Stimulated activated CD4-positive, alpha-beta T cell treated with anti-CD3 and anti-CD28 coated beads, TNF-alpha, amount 100 ng/mL, for 4 hours (primary cell): Measurements from ENCODE around the gene GALNTL6.
"Not testable (repeated sequence)": the region's sequence is repeated elsewhere in the genome, so short reads cannot be mapped to it uniquely, and the experiment has no call there.

ENCODE experiments used
- DNase-seq, 3 experiments: peaks; one replicate each; pipeline ENCODE4 v3.0.0-alpha.2; 2020; ENCODE audit warnings: low read depth in 3 of 3

Gene GALNTL6

DNA sequence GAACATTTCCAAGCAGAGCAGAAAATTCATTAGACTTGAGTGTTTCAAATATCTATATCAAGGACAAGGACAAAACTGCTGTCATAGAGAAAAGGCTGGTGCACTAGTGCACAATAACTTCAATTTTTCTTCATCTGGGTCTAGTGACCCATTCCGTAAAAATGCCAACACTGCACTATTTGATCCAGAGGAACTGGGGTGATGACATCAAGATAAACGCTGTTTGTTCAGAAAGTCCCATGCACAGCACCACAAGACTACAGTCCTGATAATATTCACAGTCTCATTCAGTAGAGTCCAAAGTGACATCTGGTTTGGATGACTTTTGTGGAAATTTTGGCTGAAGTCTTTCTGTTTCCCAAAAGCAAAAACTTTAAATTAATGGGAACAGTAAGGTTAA, 1051.9 kb downstream of the GALNTL6 start:
- DNase-seq = no peak

DNA sequence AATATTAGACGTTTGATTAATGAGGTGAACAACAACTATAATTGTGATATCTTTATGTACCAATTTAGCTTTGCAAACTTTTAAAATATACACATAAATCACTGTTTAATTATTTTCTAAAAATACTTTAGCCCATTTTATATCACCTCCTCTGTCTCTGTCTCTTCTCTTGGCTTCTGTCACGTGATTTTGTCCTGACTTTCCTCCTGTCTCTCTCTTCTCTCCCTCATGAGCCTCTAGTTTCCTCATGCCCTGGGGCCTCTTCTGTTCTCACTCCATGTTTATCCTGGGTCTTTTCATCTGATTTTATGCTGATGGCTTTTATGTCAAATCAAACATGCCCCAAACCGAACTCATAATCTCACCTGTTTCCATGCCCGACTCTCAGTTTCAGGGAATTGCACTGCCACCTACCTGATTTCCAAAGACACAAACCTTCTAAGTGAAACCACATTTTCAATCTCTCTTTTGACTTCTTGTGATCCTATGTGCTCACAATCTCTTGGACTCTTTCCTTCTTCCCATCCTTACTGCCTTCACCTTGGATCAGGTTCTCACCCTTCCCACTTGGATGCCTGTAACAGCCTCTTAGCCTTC, 1052.4 kb downstream of the GALNTL6 start:
- DNase-seq = no peak

DNA sequence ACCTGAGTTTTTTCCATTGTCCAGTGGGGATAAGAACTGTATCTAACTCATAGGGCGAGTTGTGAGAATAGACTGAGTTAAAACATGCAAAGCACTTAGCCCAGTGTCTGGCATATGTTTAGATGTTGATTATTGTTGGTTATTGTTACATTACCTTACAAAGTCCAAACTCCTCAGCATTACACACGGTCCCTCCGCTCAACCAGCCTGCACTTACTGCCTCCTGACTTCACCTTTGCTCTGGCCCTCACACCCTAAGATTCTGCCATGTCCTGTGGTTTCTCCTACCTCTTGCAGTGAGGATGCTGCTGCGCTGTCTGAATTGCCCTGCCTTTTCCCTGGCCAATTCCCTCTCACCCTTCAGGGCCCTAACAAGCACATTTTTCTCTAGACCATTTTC, 1053.2 kb downstream of the GALNTL6 start:
- DNase-seq = no peak

DNA sequence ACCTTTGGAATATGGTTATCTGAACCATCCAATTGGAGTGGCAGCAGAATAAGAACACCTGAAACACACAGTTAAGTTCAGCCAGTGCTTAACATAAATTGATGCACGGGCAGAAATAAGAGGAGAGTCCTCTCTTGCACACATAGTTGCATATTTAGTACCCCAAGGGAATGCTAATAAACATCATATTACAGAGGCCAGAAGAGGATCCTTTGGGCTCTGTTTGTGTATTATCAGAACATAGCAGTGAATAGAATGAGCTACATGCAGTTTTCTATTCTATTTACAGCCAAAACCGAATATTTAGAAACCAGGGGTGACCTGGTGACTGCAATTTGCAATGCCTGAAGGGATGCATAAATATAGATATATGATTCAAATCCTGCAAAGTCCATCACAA, 1054.6 kb downstream of the GALNTL6 start:
- DNase-seq = no peak

DNA sequence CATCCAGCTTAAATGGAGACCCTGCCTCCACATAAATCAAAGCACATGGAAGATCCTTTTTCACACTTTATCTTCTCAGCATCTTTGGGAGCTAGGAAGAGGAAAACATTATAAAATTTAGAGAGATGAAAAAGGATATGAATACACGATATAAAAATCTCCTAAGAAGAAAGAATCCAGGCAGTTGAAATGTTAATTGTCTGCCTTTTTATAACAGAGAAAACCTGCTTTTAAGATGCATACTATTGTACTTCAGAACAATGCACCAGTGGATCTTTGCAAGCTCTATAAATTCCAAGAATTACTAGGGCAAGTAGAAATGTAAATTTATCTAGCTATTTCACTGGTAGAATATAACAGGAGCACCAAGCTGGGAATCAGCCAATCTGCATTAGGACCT, 1055.1 kb downstream of the GALNTL6 start:
- no peak for DNase-seq

DNA sequence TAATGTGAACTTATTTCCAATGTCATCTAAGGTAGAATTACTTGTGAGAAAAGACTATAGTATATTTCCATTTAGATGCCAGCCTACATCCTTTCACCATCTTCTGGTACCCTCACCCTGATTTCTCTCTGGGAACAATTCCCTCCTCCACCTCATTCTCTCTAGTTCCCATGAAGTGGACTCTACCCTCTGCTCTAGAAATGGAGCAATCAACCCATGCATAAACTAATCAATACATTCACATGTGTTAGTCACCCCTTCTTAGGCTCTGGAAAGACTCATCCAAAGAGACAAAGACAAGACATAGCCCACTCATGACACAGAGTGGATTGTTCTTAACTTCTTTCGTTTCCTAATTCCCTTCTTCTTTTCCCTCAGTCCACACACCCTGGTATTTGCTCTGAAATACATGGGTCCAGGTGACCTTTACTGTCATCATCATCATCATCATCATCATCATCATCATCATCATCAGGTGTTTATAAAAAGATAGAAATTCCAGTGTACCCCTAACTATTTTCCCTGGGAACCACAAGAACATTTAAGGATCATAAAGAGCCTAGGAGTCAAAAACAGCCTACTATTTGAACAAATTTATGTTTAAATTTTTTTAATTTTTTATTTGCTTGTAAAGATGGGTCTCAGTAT, 1056.5 kb downstream of the GALNTL6 start:
- DNase-seq = no peak

DNA sequence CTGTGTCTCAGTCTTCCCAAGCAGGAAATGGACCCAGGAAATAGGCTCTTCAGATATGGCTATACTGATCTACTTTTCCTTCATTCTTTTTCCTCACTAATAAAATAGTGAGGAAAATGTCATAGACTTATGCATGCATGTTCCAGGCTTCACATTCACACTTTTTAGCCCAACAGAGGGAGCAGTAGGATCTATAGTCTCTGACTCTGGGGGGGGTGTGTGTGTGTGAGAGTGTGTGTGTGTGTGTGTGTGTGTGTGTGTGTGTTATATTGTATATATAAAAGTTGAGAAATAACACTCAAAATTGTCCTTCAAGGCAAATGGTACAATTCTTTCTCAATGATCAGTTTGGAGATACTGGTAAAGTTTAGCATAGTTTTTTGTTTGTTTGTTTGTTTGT, 1058.2 kb downstream of the GALNTL6 start:
- no peak for DNase-seq

DNA sequence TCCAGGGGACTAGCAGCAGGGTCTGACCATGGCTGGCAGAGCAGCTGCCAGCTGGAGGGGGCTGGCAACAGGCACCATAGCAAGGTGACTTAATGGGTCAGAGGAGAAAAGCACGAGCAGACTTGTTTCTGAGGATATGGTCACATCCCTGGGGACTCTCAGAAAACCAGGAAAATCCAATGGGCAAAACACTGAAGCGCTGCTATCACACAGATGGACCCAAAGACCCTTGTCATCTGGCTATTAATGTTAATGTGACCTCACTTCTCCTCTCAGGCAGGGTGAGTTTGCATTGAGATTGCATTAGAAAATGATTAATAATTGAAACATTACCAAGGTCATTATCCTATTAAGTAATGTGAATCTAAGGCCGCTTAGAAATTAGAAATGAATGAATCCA, 1061.7 kb downstream of the GALNTL6 start:
- DNase-seq = no peak

DNA sequence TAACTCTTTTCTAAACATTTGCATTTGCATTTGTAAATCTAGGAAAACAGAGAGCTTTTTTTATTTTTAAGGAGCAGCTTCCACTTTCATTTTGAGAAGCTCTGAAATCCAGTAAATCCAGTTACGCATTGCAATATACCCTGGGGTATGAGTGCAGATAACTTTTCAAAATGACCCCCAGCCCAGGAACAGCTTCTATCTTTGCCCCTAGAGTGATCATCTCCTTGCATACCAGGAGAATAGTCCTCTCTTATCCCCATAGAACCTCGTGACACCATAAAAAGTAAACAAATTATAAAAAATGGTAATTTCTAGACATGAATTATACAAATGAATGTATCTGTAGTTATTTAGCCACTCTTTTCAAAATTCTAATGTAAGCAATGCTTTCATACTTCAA, 1063.2 kb downstream of the GALNTL6 start:
- no peak for DNase-seq

DNA sequence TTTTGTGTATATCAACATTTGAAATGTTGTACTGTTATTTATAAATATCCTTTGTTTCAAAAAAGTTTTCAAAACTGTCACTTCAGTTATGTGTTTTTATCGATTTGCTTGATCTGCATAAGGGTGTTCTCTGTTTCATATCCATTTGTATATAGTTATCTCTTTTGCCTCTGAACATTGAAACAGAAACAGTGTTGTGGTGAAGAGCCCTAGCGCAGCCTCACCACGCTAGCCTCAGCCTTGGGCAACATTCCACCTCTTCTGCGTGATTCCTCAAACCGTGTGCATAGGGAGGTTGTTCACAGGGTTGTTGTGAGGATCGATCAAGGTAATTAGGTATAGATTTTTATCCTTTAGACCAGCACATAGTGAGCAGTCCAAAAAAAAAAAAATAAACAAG, 1068.4 kb downstream of the GALNTL6 start:
- no peak for DNase-seq

DNA sequence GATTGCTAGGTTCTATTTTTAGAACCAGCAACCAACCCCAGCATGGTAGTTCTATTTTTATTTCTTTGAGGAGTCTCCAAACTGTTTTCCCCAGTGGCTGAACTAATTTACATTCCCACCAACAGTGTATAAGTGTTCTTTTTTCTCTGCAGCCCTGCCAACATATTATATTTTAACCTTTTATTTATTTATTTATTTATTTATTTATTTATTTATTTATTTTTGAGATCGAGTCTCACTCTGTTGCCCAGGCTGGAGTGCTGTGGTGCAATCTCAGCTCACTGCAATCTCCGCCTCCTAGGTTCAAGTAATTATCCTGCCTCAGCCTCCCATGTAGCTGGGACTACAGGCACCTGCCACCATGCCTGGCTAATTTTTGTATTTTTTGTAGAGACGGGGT, 1074.2 kb downstream of the GALNTL6 start:
- not testable (repeated sequence) for DNase-seq

DNA sequence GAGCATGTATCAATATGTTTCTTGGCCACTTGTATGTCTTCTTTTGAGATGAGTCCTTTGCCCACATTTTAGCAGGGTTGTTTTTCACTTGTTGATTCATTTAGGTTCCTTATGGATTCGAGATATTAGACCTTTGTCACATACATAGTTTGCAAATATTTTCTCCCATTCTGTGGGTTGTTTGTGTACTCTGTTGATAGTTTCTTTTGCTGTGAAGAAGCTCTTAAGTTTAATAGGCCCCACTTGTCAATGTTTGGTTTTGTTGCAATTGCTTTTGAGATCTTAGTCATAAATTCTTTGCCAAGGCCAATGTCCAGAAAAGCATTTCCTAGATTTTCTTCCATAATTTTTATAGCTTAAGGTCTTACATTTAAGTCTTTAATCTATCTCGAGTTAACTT, 1074.8 kb downstream of the GALNTL6 start:
- no peak for DNase-seq

DNA sequence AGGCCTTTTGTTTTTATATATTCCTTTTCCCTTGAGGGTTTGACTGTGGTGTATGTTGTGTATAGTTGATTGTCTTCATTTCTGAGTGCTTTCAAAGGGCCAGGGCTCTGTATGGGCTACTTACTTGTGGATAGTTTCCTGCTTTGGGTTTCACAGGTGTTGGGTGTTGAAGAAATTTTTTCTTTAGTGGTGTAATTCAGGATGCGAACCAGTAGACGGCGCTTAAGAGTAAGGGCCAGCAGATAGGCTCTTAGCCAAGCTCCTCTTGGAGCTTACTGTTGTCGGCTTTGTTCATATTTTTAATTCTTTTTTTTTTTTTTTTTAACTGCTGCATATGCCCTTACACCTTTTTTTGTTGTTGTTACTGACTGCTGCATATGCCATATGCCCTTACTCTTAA, 1079.1 kb downstream of the GALNTL6 start:
- DNase-seq = no peak

DNA sequence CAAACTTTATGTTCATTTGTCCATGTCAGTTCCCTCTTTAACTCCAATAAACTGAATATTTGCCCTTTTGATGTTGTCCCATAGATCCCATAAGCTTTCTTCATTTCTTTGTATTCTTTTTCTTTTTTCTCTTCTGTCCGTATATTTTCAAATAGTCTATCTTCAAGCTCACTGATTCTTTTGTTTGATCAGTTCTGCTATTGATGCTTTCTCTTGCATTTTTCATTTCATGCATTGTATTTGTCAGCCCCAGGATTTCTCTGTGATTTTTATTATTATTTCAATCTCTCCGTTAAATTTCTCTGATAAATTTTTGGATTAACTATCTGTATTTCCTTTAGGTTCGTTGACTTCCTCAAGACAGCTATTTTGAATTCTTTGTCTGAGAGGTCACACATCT, 1082.5 kb downstream of the GALNTL6 start:
- no peak for DNase-seq

DNA sequence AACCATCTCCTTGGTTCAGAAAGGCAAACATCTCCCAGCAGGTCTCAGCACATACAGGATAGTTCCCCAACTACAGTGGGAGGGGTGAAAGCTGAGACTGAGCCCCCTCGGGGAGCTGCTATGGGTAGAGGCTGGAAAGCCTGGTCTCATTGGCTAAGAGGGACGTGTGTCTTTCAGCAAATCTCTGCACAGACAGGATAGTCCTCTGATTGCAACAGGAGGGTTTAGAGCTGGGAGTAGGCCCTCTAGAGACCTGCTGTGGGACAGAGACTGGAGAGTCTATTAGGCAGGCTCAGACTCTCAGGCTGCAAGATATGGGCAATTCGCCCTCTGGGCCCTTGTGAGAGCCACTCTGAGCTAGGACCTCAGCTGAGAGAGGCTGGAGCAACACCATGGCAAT, 1083.8 kb downstream of the GALNTL6 start:
- no peak for DNase-seq

DNA sequence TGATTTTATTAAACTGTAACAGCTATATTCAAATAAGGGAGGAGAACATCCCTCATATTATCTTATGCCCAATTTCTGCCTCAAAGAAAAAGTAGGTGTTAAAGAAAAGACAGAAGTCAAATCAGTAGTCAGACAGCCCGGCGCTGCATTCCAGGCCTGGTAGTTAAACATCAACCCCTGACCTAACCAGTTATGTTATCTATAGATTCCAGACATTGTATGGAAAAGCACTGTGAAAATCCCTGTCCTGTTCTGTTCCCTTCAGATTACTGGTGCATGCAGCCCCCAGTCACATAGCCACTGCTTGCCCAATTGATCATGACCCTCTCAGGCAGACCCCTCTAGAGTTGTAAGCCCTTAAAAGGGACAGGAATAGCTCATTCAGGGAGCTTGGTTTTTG, 1085.5 kb downstream of the GALNTL6 start:
- DNase-seq = no peak

DNA sequence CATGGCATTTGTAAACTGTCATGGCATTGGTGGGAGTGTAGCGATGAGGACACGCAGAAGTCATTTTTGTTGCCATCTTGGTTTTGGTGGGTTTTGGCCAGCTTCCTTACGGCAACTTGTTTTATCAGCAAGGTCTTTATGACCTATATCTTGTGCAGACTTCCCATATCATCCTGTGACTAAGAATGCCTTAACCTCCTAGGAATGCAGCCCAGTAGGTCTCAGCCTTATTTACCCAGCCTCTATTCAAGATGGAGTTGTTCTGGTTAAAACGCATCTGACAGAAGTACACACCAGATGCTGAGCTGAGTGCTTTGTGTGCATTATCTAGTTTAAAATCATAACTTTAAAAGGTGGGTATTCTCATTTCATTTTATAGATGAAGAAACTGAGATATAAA, 1086.7 kb downstream of the GALNTL6 start:
- no peak for DNase-seq

DNA sequence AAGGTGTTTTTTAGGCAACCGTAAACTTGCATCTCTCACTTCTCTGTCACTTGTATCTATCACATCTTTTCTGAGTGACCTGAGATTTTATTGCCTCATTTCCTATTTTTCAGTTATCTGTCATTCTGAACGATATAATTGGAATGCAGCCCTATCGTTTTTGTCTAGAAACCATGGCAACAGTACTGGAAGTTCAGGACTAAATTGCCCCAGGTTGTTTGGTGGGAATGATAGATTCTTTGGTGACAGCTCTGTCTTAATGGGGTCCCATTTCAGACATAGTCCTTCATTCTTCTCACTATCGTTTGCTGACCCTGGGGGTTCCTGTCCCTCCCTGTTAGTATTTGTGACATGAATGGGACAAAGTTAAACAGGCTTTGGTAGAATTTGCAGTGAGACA, 1087.7 kb downstream of the GALNTL6 start:
- no peak for DNase-seq

DNA sequence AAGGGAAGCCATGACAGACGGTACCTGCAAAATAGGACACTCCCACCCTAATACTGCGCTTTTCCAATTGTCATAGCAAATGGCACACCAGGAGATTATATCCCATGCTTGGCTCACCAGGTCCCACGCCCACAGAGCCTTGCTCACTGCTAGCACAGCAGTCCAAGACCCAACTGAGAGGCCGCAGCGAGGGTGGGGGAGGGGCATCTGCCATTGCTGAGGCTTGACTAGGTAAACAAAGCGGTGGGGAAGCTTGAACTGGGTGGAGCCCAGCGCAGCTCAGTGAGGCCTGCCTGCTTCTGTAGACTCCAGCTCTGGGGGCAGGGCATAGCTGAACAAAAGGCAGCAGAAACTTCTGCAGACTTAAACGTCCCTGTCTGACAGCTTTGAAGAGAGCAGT, 1099.3 kb downstream of the GALNTL6 start:
- DNase-seq = not testable (repeated sequence)

DNA sequence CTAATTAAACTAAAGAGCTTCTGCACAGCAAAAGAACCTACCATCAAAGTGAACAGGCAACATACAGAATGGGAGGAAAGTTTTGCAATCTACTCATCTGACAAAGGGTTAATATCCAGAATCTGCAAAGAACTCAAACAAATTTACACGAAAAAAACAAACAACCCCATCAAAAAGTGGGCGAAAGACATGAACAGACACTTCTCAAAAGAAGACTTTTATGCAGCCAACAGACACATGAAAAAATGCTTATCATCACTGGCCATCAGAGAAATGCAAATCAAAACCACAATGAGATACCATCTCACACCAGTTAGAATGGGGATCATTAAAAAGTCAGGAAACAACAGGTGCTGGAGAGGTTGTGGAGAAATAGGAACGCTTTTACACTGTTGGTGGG, 1104.2 kb downstream of the GALNTL6 start:
- DNase-seq = not testable (repeated sequence)

DNA sequence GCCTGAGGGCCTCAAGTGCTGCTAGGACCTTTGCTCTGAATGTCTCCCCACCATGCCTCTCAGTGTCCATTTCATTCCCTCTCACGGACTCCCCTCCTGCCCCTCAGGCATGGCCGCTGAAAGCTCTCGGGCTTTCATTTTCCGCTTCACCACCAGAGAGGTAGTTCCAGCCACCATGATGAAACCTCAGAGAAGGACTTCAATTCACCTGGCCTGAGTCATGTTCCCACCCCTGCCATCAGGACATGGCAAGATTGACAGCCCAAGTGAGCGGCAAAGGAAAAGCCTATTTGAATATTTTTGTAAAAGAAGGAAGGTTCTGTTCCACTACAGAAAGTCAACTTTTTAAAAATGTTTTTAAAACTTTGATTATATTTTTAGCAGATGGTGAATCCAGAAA, 1106.1 kb downstream of the GALNTL6 start:
- no peak for DNase-seq

DNA sequence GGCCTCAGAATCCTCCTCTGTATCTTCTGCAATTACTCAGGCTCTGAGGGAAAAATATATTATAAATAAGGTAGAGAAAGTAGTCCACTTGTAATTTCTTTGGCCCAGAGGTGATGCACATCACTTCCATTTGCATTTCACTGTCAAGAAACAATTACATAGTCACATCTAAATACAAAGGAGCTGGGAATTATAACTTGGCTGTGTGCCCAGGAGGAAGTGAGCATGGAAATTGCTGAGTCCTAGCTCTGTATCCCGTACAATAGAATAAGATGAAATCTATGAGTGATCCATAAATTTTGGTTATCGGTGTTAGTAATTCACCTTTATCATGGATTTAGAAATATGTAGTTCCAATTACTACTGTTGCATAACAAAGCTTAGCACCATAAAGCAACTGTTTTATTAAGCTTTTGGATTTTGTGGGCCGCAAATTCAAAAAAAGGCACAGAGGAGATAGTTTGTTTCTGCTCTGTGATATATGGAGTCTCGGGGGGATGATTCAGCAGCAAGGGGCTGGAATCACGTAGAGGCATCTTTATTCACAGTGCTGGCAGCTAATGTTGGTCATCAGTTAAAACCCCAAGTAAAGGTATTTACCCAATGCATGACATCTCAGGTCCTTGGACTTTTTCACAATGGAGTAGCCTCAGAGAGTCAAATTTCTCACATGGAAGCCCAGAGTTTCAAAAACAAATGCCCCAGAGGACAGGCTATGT, 1114.1 kb downstream of the GALNTL6 start:
- no peak for DNase-seq

DNA sequence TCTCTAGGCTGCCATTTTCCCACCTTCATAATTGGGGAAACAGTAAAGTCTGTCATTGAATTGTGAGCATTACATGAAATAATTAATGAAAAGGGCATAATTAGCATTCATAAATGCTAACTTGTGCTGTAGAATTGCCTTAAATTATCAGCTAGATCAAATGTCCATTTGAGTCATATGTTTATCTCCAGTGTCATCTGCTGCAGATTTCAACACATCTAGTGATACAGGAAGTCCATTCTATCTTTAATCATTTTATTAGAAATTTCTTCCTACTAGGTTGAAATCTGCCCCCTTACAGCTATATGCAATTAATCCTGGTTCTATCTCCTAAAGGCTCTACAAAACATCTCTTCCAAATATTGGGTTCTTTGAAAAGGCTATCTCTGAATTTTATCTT, 1115.1 kb downstream of the GALNTL6 start:
- no peak for DNase-seq
